Neutrophil (primary cell): Measurements from ENCODE around the gene DSG4.

Experiments
- H3K27ac ChIP-seq: fragments of 200-600 bp; sonication (generic); 2 replicates; pipeline ENCODE4 v1.5.1; 2016; ENCODE audit warnings: mild to moderate bottlenecking, moderate library complexity
- H3K27me3 ChIP-seq: fragments of 200-600 bp; sonication (generic); 2 replicates; pipeline ENCODE4 v1.6.0; 2016; ENCODE audit warnings: mild to moderate bottlenecking
- H3K36me3 ChIP-seq: fragments of 200-600 bp; sonication (generic); 2 replicates; pipeline ENCODE4 v1.5.1; 2017
- H3K4me1 ChIP-seq, 2 experiments: fragments of 200-600 bp in 1 of 2; sonication (generic) in 1 of 2; 1 replicate in 1 of 2; 2 replicates in 1 of 2; pipeline versions ENCODE4 v1.5.1 to v1.6.1; 2013 to 2016; ENCODE audit warnings: low read depth in 1 of 2, low read length in 1 of 2, mild to moderate bottlenecking in 1 of 2, moderate library complexity in 1 of 2; ENCODE audit not compliant: control insufficient read depth in 1 of 2, insufficient read depth in 1 of 2
- H3K4me3 ChIP-seq, 2 experiments: fragments of 200-600 bp in 1 of 2; sonication (generic) in 1 of 2; 1 replicate in 1 of 2; 2 replicates in 1 of 2; pipeline ENCODE4 v1.5.1; 2013 to 2016; ENCODE audit warnings: low read depth in 1 of 2, low read length in 1 of 2, mild to moderate bottlenecking in 1 of 2, moderate library complexity in 1 of 2
- H3K9me3 ChIP-seq: fragments of 200-600 bp; sonication (generic); 2 replicates; pipeline ENCODE4 v1.5.1; 2016
- TF ChIP-seq, protein P1 (sequence below): fragments of 200-600 bp; sonication (generic); IDR thresholded peaks from 2 replicates; pipeline ENCODE4 v1.5.1; 2016; ENCODE audit warnings: antibody characterized with exemption

Gene DSG4

DNA sequence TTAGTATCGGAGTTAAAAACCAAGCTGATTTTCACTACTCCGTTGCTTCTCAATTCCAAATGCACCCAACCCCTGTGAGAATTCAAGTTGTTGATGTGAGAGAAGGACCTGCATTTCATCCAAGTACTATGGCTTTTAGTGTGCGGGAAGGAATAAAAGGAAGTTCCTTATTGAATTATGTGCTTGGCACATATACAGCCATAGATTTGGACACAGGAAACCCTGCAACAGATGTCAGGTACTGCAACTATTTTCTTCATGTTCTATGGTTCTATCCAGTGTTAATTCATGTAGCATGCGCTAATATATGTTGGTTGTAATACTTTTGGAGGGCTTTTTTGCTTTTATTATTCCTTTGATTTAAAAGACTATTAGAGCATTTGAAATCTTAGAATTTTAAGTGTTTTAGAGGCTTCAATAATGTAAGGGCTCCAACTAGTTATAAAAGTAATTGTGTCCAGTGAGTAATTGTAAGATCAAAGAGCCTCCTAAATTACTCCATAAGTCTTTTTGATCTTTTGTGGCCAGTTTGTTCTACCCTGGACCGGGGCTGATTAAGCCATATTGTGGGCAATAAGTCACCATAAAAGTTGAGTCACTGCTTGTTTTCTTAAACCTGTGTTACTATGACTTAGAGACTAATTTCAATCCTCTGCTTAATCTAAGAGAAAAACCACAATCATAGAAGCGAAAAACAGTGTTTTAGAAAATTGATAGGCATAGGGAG lies 22.9 kb downstream of the DSG4 start:
- H3K27me3 ChIP-seq = no peaks in the 10 kb centered on the region
- no peaks in the 10 kb centered on the region for H3K36me3 ChIP-seq
- no peak overlapping the region for H3K4me3 ChIP-seq
- no peaks in the 10 kb centered on the region for H3K9me3 ChIP-seq
- TF ChIP-seq, protein P1, sequence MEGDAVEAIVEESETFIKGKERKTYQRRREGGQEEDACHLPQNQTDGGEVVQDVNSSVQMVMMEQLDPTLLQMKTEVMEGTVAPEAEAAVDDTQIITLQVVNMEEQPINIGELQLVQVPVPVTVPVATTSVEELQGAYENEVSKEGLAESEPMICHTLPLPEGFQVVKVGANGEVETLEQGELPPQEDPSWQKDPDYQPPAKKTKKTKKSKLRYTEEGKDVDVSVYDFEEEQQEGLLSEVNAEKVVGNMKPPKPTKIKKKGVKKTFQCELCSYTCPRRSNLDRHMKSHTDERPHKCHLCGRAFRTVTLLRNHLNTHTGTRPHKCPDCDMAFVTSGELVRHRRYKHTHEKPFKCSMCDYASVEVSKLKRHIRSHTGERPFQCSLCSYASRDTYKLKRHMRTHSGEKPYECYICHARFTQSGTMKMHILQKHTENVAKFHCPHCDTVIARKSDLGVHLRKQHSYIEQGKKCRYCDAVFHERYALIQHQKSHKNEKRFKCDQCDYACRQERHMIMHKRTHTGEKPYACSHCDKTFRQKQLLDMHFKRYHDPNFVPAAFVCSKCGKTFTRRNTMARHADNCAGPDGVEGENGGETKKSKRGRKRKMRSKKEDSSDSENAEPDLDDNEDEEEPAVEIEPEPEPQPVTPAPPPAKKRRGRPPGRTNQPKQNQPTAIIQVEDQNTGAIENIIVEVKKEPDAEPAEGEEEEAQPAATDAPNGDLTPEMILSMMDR = no peak
- peaks cover 11 to 17% of the 10 kb centered on the region in 2 experiments for H3K4me1 ChIP-seq
- no peak overlapping the region for H3K27ac ChIP-seq

DNA sequence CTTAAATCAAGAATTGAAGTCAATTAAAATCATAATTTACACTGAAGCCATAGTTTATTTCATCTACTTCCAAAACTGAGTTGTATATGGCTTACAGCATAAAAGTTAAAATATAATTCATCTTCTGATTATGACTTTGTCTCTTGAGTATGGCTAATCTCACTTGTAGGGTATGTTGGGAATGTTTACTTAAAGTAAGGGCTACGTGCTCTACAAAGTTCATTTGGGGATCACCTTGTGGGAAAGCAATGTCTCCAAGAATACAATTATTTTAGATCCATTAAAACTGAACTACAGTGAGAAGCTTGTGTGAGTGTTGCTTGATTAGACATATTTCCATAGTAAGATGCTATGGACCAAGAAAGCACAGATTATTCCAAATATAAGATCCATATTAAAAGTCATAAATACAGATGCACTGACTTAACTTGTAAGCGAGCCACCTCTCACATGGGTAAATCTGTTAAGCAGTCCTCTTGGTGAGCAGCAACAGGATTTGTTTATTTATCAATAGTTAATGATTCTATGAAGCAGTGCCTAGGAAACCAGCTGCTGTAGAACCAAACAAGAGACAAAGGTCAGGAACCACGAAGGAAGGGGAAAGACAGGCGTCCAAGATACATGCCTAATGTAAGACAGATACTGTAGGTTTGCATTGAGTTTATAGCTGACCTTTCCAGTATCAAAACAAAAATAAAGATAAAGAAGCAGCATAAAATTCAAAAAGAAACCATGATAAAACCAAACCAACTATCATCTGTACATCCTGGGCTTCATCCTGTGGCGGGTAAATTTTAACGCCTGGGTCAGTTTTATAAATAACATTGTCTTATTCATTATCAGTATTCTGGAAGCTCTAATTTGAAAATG lies 24.8 kb downstream of the DSG4 start:
- TF ChIP-seq, protein P1 = no peak
- Histone ChIP-seq H3K4me3 (no peak overlapping the region), H3K4me1 (peaks cover 11 to 17% of the 10 kb centered on the region in 2 experiments), H3K36me3 (no peaks in the 10 kb centered on the region), H3K27ac (no peak overlapping the region), H3K9me3 (no peaks in the 10 kb centered on the region), H3K27me3 (no peaks in the 10 kb centered on the region)

DNA sequence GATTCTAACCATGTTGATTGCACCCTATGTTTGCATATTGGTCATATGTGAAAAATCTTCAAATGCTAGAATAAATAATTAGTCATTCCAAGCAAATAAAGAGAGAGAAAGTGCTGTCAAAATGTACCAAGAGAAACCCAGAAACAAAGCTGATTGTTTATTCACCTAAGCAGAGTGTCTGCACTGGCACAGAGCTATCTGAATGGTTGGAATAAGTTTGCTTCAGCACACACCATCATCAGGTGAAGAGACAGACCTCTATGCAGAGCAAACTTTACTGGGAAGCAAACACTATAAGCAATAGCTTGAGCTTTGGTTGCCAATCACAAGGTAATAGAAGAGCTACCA lies 25.4 kb downstream of the DSG4 start:
- TF ChIP-seq, protein P1 = no peak
- Histone ChIP-seq H3K27ac (no peak overlapping the region), H3K9me3 (no peaks in the 10 kb centered on the region), H3K4me3 (no peak overlapping the region), H3K4me1 (peaks cover 11 to 17% of the 10 kb centered on the region in 2 experiments), H3K27me3 (no peaks in the 10 kb centered on the region), H3K36me3 (no peaks in the 10 kb centered on the region)

DNA sequence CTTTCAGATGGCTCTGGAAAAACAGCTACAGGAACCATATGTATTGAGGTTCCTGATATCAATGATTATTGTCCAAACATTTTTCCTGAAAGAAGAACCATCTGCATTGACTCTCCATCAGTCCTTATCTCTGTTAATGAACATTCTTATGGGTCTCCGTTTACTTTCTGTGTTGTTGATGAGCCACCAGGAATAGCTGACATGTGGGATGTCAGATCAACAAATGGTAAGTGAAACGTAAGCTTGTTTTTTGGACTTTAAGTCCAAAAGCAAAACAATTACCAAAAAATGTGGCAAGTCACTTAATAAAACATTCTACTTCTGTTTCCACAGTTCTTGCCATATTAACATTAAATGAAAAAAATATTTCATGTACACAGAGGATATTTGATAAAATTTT lies 26.8 kb downstream of the DSG4 start:
- TF ChIP-seq, protein P1 = no peak
- no peaks in the 10 kb centered on the region for H3K27me3 ChIP-seq

DNA sequence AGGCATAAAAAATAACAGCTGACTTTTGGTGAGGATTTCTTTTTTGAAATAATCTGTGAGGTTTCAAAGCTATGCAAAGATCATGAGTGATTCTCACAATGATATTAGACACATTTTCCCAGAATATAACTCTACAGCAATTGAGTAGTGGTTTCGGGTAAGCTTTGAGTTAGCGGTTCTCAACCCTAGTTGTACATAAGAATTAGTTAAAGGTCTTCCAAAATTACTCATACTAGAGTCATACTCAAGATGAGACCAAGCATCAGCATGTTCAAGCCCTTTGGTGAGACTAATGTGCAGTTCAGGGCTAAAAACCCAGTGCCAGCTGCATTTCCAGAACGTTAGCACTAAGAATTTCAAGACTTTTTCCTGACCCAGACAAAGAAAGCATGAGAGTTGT lies 31.1 kb downstream of the DSG4 start:
- TF ChIP-seq, protein P1 = no peak
- Histone ChIP-seq H3K4me1 (no peaks in the 10 kb centered on the region), H3K9me3 (no peaks in the 10 kb centered on the region), H3K27me3 (peaks cover 12% of the 10 kb centered on the region), H3K27ac (no peak overlapping the region), H3K4me3 (no peak overlapping the region), H3K36me3 (no peaks in the 10 kb centered on the region)

More for the DNA sequence above, 26.8 kb downstream of the DSG4 start:
- Histone ChIP-seq H3K27ac (no peak overlapping the region), H3K4me3 (no peak overlapping the region), H3K4me1 (peaks cover 11 to 17% of the 10 kb centered on the region in 2 experiments), H3K9me3 (no peaks in the 10 kb centered on the region), H3K36me3 (no peaks in the 10 kb centered on the region)
